Progenitor cell of endocrine pancreas (in vitro differentiated cells): ENCODE measurements around the gene CRTAC1. TPM values are rescaled to one million over a fixed set of nuclear protein-coding genes. Genes with fewer than 3 reads are reported as not detected.
A peak's percentile ranks its signal among the peaks of the same experiment; 100 is the strongest.

Experiments
- DNase-seq: peaks from one replicate; pipeline ENCODE4 v3.0.0; 2021; ENCODE audit warnings: low spot score; ENCODE audit not compliant: unreplicated experiment
- H3K27ac Mint-ChIP-seq: 2 replicates; pipeline ENCODE4 v1.8.0; 2021; ENCODE audit warnings: mild to moderate bottlenecking, moderate library complexity, mixed read lengths
- H3K27me3 Mint-ChIP-seq: 2 replicates; pipeline ENCODE4 v1.8.0; 2021; ENCODE audit warnings: mixed read lengths
- H3K36me3 Mint-ChIP-seq: 2 replicates; pipeline ENCODE4 v1.8.0; 2022; ENCODE audit warnings: mixed read lengths; ENCODE audit not compliant: insufficient read depth
- H3K4me1 Mint-ChIP-seq: 2 replicates; pipeline ENCODE4 v1.8.0; 2021; ENCODE audit warnings: low read depth, mixed read lengths
- H3K4me3 Mint-ChIP-seq: 2 replicates; pipeline ENCODE4 v1.8.0; 2021; ENCODE audit warnings: low read depth, mild to moderate bottlenecking, moderate library complexity, mixed read lengths
- H3K9me3 Mint-ChIP-seq: 2 replicates; pipeline ENCODE4 v1.8.0; 2021; ENCODE audit warnings: low read depth, mixed read lengths
- total RNA-seq: library from RNA; stranded (reverse); gene quantifications from 2 replicates; pipeline ENCODE4 v1.2.1, GENCODE V29; 2021
- TF ChIP-seq, protein P1 (sequence below): fragments of 200-600 bp; sonication (generic); IDR thresholded peaks from one replicate; pipeline ENCODE4 v1.5.0; 2021; ENCODE audit warnings: antibody characterized with exemption, mild to moderate bottlenecking; ENCODE audit not compliant: unreplicated experiment

CRTAC1 gene
- total RNA-seq, 1 donor from 2014 or later, result 4.6 TPM

DNA sequence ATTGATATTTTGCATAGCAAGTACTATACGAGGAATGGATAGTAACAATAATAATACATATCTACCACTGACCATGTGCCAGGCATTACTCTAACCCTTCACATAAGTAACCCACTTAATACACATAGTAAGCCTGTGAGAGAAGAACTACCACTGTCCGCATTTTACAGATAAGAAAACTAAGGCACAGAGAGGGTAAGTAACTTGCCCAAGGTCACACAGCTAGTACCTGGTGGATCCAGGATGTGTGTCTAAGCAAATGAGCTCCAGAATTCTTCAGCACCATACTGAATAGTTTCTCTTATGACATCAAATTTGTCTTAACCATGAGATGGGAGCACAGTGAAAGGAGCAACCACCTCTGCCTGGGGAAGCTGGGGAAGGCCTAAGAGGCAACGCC, 10.2 kb downstream of the CRTAC1 start:
- DNase-seq, result no peak
- H3K27ac Mint-ChIP-seq, result no peak overlapping the region
- H3K27me3 Mint-ChIP-seq, result peaks cover 61% of the 10 kb centered on the region
- H3K4me1 Mint-ChIP-seq, result peaks cover 4% of the 10 kb centered on the region
- no peak overlapping the region for H3K4me3 Mint-ChIP-seq
- TF ChIP-seq, protein P1, sequence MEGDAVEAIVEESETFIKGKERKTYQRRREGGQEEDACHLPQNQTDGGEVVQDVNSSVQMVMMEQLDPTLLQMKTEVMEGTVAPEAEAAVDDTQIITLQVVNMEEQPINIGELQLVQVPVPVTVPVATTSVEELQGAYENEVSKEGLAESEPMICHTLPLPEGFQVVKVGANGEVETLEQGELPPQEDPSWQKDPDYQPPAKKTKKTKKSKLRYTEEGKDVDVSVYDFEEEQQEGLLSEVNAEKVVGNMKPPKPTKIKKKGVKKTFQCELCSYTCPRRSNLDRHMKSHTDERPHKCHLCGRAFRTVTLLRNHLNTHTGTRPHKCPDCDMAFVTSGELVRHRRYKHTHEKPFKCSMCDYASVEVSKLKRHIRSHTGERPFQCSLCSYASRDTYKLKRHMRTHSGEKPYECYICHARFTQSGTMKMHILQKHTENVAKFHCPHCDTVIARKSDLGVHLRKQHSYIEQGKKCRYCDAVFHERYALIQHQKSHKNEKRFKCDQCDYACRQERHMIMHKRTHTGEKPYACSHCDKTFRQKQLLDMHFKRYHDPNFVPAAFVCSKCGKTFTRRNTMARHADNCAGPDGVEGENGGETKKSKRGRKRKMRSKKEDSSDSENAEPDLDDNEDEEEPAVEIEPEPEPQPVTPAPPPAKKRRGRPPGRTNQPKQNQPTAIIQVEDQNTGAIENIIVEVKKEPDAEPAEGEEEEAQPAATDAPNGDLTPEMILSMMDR, result no peak
- no peaks in the 10 kb centered on the region for H3K9me3 Mint-ChIP-seq
- H3K36me3 Mint-ChIP-seq, result no peaks in the 10 kb centered on the region

DNA sequence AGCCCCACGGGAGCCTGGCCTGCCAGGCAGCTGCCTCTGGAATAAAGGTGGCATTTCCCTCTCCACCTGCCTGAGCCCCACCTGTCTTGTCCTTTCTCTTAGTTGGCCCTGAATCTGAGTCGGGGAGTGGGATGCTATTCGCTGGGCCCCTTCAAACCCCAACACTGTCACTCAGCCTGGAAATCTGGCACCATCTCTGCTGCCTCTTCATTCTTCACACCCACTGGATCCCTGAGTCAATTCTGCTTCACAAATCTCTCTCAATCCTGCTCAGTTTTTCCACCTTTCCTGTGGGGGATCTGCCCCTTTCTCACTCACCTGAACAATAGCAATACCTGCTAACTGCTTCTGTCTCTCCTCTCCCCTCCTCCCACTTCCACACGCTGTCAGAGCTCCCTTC, 10.6 kb downstream of the CRTAC1 start:
- Mint-ChIP-seq H3K27me3 (peaks cover 59% of the 10 kb centered on the region), H3K4me3 (no peak overlapping the region), H3K36me3 (no peaks in the 10 kb centered on the region), H3K27ac (no peak overlapping the region), H3K4me1 (peaks cover 4% of the 10 kb centered on the region), H3K9me3 (no peaks in the 10 kb centered on the region)
- DNase-seq, result no peak
- TF ChIP-seq, protein P1, result no peak

DNA sequence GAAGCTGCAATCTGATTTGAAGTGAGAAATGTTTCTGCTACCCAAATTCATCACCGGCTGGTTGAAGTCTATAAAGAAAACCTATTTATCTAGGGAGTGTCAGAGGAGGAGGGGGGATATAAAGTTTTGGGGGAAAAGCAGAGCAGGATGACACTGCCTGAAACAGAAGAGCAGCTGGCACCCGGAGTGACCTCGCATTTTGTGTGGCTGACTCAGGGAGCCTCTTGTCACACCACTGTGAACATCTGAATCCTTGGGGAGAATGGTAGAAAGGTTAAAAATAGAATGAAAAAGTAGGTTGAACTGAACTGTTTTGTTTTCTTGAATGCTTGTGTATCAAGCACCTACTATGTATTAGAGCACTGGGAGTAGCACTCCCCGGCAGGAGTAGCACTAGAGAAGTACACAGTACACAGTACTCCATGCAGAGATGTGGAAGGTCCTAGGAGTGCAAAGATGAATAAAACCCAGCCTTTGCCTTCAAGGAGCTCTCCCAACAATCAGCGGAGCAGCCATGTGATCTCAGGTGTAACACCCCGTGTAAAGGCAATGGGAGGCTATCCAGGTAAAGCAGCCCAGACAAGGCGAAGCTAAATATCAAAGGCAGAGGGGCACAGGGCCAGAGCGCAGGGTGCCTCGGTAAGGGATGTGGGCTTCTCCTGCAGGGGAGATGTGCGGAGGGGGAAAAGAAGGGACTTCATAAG, 13.5 kb downstream of the CRTAC1 start:
- no peaks in the 10 kb centered on the region for H3K9me3 Mint-ChIP-seq
- peaks cover 58% of the 10 kb centered on the region for H3K27me3 Mint-ChIP-seq
- no peak overlapping the region for H3K4me3 Mint-ChIP-seq
- no peaks in the 10 kb centered on the region for H3K36me3 Mint-ChIP-seq
- no peak for DNase-seq
- peaks cover 4% of the 10 kb centered on the region for H3K4me1 Mint-ChIP-seq
- TF ChIP-seq, protein P1, result no peak
- no peak overlapping the region for H3K27ac Mint-ChIP-seq

DNA sequence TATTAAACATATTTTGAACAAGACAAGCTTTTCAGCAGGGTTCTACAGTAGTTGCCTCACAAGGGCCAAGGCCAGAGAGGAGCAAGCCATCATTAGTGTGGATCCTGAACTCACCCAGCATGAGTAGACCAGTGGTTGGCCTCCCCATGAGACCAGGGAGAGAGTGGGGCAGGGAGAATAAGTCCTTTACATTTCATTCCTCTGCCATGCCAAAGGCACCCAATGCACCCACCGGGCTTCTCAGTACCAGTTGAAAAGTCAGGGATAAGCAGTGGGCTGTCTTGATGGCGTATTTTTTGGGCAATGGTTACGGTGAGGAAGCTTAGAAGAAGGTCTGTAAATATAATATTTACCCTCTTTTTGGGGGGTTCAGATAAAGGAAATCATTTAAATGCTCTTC, 16.6 kb downstream of the CRTAC1 start:
- TF ChIP-seq, protein P1, result no peak
- Mint-ChIP-seq H3K4me3 (no peak overlapping the region), H3K9me3 (no peaks in the 10 kb centered on the region), H3K27ac (no peak overlapping the region), H3K4me1 (peaks cover 4% of the 10 kb centered on the region), H3K36me3 (no peaks in the 10 kb centered on the region), H3K27me3 (peaks cover 53% of the 10 kb centered on the region)
- DNase-seq, result no peak

DNA sequence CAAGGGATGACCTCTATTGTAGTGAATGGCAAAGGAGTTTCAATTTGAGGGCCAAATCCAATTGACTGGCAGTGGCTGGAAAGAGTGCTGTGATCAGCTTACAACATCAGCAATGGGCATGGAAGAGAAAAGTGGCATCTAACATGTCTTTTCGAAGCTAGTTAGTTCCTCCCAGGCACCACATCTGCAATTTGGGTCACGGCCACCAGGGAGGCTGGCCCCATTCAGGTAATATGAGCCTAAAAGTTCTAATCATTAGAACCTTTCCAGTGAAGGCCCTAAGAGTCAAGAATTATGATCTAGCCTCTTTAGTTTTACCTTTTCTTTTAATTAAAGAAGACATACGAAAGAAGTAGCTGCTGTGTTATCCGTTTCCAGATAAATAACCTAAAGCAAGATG, 17.3 kb downstream of the CRTAC1 start:
- Mint-ChIP-seq H3K36me3 (no peaks in the 10 kb centered on the region), H3K4me3 (no peak overlapping the region), H3K9me3 (no peaks in the 10 kb centered on the region), H3K27me3 (peaks cover 51% of the 10 kb centered on the region), H3K27ac (no peak overlapping the region), H3K4me1 (peaks cover 4% of the 10 kb centered on the region)
- TF ChIP-seq, protein P1, result peak; percentile 23
- no peak for DNase-seq
